ENCODE measurements around the gene NDUFA8. TPM values are rescaled to one million over a fixed set of nuclear protein-coding genes. Genes with fewer than 3 reads are reported as not detected.

NDUFA8 gene
- total and polyA plus RNA-seq, 2 of the 4 experiments (the other 2 are of a cell fraction): 45.2 to 98.1 TPM

DNA sequence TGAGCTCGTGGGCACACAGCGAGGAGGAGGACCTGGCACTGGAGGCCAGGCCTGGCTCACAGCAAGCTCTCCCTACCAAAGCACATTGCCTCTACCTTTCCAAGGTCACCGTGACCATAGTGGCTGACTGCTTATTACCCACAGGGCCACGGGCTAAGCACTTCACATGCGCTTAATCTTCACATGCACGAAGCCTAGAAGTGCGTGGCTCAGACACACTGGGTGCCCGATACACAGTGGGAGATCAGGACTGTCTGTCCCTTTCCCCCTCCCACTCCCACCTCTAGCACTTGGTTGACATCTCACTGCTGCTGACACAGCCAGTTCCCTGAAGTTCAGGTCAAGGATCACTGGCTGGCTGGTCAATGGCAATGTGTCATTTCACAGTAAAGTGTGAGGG, 45.6 kb upstream of the NDUFA8 start:
- Histone ChIP-seq H3K18ac (ENCODE audit: low read depth, low read length) (no peak overlapping the region), H3K79me1 (ENCODE audit: low read depth in 1 of 2, low read length in 2 of 2) (no peaks in the 10 kb centered on the region), H3K27me3 (ENCODE audit: control insufficient read depth, insufficient read depth, low read length) (peaks cover 10% of the 10 kb centered on the region; the same call in 1 of the 2 replicates), H3K23ac (ENCODE audit: low read depth, low read length) (no peak overlapping the region), H3K9me3 (ENCODE audit: control insufficient read depth, insufficient read depth, low read length) (no peaks in the 10 kb centered on the region), H2AFZ (replicated peaks; ENCODE audit: low read length, poor library complexity) (no peak overlapping the region), H3K56ac (ENCODE audit: extremely low read depth, insufficient read depth, low read length) (no peak overlapping the region), H3K36me3 (ENCODE audit: control insufficient read depth, insufficient read depth, low read length) (no peaks in the 10 kb centered on the region), H4K91ac (ENCODE audit: insufficient read depth, low read depth, low read length) (no peak overlapping the region), H4K8ac (ENCODE audit: low read depth in 2 of 2, low read length in 2 of 2) (no peak overlapping the region), H2BK120ac (ENCODE audit: low read depth, low read length) (no peak overlapping the region), H2AK9ac (replicated peaks; ENCODE audit: low read depth, low read length, poor library complexity) (no peak overlapping the region), H2BK20ac (ENCODE audit: low read depth, low read length) (no peak overlapping the region), H4K20me1 (ENCODE audit: insufficient read depth, low read length) (peaks cover 4% of the 10 kb centered on the region; the same call in 1 of the 2 replicates), H2BK15ac (ENCODE audit: low read depth, low read length) (no peak overlapping the region), H2AK5ac (ENCODE audit: low read depth, low read length) (peak overlapping the region; percentile 15), H2BK5ac (ENCODE audit: low read depth, low read length, poor library complexity, severe bottlenecking) (no peak overlapping the region), H3K4ac (ENCODE audit: low read depth, low read length) (no peak overlapping the region; the same call in 1 of the 2 replicates), H3K4me3 (ENCODE audit: insufficient read depth, low read depth, low read length) (no peak overlapping the region), H3K4me1 (ENCODE audit: control insufficient read depth, insufficient read depth, low read length) (peaks cover 8% of the 10 kb centered on the region; the same call in 1 of the 2 replicates), H3K4me2 (ENCODE audit: low read depth, low read length) (no peak overlapping the region), H3K9me1 (ENCODE audit: insufficient read depth, low read length) (no peaks in the 10 kb centered on the region; the same call in 1 of the 2 replicates), H3K14ac (replicated peaks; ENCODE audit: low read depth, low read length) (no peak overlapping the region), H3K9ac (ENCODE audit: low read depth, low read length) (no peak overlapping the region), H3K27ac (ENCODE audit: insufficient read depth, low read length) (no peak overlapping the region), H4K5ac (ENCODE audit: low read depth, low read length) (no peak overlapping the region)
- POLR2A ChIA-PET (ENCODE audit: unreplicated experiment): no interaction called here
- in situ Hi-C loops (cut with MboI; ENCODE audit: low sequenced_read_pairs) (no loop called here), dilution Hi-C loops (cut with HindIII; ENCODE audit: low sequenced_read_pairs, unreplicated experiment) (no loop called here), intact Hi-C loops (cut with micrococcal nuclease) (no loop called here)
- ATAC-seq (ENCODE audit: low read depth): no peak
- CTCF ChIA-PET: no interaction called here
- DNase-seq: no peak
- TF ChIP-seq, protein P1, sequence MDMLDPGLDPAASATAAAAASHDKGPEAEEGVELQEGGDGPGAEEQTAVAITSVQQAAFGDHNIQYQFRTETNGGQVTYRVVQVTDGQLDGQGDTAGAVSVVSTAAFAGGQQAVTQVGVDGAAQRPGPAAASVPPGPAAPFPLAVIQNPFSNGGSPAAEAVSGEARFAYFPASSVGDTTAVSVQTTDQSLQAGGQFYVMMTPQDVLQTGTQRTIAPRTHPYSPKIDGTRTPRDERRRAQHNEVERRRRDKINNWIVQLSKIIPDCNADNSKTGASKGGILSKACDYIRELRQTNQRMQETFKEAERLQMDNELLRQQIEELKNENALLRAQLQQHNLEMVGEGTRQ (IDR thresholded peaks at IDR 0.05; ENCODE audit: low read depth, low read length): no peak
- no peak for TF ChIP-seq RFX5 (IDR thresholded peaks at IDR 0.05; ENCODE audit: low read depth, low read length)
- TF ChIP-seq RAD21 (IDR thresholded peaks at IDR 0.05; ENCODE audit: low read length): no peak
- no peak for TF ChIP-seq POLR2A (IDR thresholded peaks at IDR 0.05; ENCODE audit: low read depth, low read length)
- TF ChIP-seq MAFK (IDR thresholded peaks at IDR 0.05; ENCODE audit: low read depth, low read length): no peak
- 98% methylated on average over 6 of the region's 8 CpGs; no CpG with 5 or more reads in 1 of the 2 experiments for WGBS, 2 experiments (ENCODE audit: extremely low coverage in 2 of 2, insufficient read length in 1 of 2)
- no TSS peak for BruUV-seq (replicated peaks)

All from IMR-90 (cell line).